Loucy (cell line): ENCODE data around the gene FAM168A.

ENCODE experiments used
- EZH2phosphoT487 ChIP-seq: fragments of 200-600 bp; IDR thresholded peaks from 2 replicates; pipeline ENCODE4 v1.6.1; 2018; ENCODE audit warnings: antibody characterized with exemption, mild to moderate bottlenecking, moderate library complexity, borderline replicate concordance
- TF ChIP-seq, protein P1 (sequence below): fragments of 200-600 bp; sonication (generic); conservative IDR thresholded peaks from 2 replicates; pipeline ENCODE4 v1.5.1; 2014; ENCODE audit warnings: mild to moderate bottlenecking, antibody characterized with exemption, low read length

DNA sequence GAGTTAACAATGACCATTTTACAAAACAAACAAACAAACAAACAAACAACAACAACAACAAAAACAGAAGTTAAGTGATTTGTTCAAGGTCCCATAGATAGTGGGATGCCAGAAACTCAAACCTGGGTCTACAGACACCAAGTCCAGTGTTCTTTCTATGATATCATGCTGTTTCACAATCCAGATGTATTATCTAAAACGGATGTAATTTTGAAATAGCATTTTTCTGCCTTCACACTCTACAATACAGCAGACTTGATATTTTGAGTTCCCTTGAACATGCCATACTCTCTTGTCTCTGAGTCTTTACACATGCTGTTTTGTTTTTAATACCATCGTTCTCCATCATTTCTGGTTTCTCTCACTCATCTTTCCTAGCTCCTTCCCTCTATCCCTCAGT, 117.2 kb downstream of the FAM168A start:
- TF ChIP-seq, protein P1, sequence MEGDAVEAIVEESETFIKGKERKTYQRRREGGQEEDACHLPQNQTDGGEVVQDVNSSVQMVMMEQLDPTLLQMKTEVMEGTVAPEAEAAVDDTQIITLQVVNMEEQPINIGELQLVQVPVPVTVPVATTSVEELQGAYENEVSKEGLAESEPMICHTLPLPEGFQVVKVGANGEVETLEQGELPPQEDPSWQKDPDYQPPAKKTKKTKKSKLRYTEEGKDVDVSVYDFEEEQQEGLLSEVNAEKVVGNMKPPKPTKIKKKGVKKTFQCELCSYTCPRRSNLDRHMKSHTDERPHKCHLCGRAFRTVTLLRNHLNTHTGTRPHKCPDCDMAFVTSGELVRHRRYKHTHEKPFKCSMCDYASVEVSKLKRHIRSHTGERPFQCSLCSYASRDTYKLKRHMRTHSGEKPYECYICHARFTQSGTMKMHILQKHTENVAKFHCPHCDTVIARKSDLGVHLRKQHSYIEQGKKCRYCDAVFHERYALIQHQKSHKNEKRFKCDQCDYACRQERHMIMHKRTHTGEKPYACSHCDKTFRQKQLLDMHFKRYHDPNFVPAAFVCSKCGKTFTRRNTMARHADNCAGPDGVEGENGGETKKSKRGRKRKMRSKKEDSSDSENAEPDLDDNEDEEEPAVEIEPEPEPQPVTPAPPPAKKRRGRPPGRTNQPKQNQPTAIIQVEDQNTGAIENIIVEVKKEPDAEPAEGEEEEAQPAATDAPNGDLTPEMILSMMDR: no peak
- TF ChIP-seq EZH2phosphoT487: no peak
